NCI-H2081 treated with DMSO at 0.1 percent for 48 hours (cell line): ENCODE measurements around the gene RNF14.
"Not testable (repeated sequence)": the region's sequence is repeated elsewhere in the genome, so short reads cannot be mapped to it uniquely, and the experiment has no call there.

Source experiments
- DNase-seq: peaks from one replicate; lab custom pipeline; 2025; lab: John Stamatoyannopoulos, UW

The RNF14 gene, protein sequence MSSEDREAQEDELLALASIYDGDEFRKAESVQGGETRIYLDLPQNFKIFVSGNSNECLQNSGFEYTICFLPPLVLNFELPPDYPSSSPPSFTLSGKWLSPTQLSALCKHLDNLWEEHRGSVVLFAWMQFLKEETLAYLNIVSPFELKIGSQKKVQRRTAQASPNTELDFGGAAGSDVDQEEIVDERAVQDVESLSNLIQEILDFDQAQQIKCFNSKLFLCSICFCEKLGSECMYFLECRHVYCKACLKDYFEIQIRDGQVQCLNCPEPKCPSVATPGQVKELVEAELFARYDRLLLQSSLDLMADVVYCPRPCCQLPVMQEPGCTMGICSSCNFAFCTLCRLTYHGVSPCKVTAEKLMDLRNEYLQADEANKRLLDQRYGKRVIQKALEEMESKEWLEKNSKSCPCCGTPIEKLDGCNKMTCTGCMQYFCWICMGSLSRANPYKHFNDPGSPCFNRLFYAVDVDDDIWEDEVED

DNA sequence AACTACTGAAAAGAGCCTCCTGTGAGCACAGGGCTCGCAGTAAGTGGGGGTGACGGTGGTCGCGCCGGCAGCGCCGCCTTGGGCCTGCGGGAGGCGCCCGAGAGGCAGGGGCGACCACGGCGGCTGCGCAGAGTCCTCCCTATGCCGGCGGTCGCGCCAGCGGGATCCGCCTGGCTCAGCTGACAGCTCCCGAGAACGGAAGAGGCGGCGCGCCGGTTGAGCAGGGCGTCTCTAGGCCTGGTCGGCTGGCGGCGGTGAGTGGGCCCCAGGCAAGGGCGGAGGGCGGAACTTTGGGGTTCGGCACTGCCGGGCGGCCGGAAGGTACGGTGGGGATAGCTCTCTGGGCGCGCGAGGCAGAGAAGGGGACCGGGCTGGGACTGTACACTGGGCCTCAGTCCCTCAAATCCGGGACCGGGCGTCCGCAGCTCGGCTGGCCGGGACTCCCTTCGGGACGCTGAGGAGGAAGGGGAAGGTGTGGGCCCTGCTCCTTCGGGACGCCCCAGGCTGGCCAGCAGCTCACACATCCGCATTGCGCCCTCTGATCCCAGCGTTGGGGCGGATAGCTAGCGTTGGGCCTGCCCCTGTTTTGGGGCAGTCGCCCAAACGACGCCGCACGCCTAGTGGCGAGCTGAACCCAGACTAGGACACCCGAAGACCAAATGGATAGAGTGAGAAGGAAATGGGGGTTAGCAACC lies at the start of gene RNF14:
Gene RNF14 (plus strand): TSS at position 192 of the 695 bp plus-strand sequence. CDS start 4,484 bp downstream, outside the sequence.
- peak; percentile 30 for DNase-seq

DNA sequence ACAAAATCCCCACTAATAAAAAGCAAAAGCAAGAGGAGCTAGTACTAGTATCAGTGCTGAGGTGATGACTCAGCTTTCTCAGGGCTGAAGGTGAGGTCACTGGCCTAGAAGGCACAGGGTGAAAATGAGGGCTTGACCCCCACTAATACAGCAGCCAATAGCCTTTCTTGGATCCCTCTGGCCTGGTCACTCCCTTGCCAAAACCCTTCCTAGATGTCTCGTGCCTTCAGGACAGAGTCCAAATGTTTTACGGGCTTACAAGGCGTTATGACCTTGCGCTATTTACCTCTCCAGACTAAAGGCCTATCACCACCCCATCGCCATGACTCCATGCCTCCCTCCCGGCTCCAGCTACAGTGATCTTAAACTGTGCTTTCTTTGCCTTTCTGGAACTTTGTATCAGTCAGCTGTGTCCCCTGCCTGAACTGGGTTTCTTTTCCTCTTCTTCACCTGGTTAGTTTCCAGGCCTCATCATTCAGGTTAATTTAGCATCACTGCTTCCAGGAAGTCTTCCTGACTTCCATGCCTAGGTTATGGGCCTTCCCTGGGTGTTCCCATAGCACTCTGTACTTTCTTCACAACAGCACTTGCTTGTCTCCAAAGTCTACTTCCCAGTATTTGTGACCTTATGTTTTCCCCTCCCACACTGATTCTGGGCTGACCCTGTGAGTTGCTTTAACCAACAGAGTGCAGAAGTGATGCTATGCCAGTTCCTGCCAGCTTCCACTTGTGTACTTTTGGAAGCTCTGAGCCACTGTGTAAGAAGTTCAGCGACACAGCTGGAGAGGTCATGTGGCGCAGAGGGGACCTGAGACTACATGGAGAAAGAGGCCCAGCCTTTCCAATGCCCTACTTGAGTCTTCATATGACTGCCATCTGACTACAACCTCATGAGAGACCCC lies 49.4 kb upstream of the RNF14 start:
- no peak for DNase-seq

DNA sequence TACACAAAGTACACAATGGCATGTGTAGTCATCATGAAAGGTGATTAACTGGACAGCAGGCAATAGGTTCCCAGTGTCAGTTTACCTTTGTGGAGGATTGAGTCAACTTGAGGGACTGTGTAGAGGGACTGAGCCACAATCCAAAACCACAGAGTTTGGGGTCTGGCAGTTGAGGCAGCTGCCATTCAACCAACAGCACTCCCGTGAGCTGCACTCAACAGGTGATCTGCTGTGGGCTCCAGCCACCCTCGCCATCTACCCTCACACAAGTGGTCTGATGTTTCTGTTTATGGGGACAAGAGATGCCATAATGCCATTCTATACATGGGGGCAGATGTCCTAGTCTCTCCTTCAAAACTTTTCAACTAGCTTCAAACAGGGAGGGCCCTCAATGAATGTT lies 48.1 kb upstream of the RNF14 start:
- no peak for DNase-seq

DNA sequence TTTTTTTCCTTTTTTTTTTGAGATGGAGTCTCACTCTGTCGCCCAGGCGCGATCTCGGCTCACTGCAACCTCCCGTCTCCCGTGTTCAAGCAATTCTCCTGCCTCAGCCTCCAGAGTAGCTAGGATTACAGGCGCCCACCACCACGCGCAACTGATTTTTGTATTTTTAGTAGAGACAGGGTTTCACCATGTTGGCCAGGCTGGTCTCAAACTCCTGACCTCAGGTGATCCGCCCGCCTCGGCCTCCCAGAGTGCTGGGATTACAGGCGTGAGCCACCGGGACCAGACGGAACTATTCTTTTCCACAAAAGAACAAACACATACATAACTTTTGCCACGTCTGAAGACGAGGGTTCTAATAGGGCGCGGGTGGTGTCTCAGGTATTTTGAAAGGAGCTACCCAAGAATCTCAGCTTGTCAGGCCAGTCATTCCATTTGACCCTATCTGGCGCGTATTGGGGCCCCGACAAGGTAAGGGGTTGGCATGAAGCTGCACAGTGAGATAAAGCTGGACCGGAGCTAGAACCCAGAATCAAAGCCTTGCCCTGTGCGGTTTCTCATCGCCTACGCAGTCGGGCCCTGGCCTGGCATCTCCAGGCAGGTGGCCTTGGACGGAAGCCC lies 46.0 kb upstream of the RNF14 start:
- not testable (repeated sequence) for DNase-seq

DNA sequence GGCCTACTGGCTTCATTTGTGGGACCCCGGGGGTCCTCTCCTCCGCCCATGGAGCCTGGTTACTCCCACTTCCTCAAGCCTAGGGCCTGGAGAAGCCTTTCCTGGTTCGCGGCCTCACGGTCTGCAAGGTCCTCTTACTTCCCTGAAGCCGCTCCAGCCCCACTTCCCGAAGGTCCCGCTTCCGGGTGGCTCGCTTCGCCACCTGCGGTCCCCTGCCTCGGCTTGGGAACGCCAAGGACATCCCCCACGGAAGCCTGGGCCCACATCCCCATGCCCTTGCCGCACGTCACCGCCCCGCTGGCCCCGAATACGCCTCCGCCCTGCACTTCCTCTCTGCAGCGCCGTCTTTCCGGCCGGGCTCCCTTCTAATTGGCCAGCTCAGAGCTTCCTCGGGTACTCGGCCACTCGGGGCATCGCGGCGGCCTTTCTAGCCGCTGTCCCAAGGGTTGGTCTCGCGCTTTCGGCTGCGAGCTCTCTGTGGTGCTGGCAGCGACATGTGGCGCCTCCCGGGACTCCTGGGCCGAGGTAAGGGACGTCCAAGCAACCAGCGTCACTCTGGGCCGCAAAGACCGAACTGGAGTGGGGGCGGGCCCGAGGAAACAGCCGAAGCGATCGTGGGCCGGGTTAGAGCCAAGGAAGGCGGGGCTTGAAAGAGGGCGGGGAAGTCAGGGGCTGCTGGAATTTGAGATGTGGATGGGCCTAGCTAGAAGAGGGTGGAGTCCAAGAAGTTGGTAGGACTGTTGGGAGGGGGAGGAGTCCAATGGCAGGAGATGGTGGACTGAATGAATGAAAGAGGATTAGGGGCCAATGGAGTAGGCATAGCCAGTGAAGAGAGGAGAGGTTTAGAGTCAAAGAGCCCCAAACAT lies 45.2 kb upstream of the RNF14 start, which contains the start of gene DELE1:
Gene DELE1 (plus strand): TSS at position 424 of the 866 bp plus-strand sequence. CDS start 71 bp downstream, at position 495.
- DNase-seq: no peak

DNA sequence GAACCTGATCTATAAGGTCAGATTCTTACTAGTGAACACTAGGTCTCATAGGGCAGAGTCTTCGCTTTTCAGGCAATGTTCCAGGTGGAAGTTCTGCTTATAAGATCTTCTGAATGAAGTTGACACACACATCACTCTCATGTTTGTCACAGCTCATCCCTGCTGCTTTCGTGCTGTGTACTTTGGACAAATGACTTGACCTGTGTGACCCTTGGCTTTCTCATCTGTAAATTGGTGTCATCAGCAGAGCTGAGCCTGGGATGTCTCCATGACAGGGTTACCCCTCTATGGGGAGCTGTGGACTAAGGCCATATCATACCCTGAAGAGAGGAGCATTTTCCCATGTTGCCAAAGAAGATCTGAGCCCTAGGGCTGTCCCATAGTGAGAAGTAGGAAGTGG lies 42.5 kb upstream of the RNF14 start:
- no peak for DNase-seq

DNA sequence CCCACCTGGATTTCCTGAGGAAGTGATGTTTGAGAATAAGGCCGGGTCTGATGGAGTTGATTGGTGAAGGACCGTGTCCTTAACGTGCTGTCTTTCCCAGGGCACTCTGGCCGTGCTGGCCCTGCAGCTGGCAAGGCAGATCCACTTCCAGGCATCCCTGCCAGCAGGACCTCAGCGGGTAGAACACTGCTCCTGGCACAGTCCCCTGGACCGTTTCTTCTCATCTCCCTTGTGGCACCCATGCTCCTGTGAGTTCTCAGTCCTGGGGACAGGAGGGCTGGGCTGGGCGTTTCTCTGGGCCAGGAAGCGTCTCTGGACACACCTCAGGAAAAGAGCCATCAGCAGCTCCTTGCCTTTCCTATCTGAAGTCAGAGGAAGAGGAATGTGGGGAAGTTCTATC lies 40.9 kb upstream of the RNF14 start:
- no peak for DNase-seq

DNA sequence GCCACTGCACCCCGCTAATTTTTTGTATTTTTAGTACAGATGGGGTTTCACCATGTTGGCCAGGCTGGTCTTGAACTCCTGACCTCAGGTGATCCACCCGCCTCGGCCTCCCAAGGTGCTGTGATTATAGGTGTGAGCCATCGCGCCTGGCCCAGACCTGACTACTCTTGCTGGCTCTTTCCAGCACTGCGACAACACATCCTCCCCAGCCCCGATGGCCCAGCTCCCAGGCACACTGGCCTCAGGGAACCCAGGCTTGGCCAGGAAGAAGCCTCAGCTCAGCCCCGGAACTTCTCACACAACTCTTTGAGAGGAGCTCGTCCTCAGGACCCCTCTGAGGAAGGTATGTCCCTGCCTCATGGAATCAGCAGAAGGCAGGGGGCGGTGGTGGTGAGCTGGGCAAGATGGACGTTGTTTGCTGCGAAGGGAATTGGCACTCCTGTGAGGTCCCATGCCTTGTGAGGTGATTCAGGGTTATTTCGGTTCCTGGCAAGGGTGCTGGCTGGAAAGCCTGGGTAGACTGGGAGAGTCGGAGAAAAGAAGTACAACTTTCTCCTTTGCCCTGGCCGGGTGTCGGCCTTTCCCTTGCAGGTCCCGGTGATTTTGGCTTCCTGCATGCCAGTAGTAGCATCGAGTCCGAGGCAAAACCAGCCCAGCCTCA lies 39.4 kb upstream of the RNF14 start:
- no peak for DNase-seq

DNA sequence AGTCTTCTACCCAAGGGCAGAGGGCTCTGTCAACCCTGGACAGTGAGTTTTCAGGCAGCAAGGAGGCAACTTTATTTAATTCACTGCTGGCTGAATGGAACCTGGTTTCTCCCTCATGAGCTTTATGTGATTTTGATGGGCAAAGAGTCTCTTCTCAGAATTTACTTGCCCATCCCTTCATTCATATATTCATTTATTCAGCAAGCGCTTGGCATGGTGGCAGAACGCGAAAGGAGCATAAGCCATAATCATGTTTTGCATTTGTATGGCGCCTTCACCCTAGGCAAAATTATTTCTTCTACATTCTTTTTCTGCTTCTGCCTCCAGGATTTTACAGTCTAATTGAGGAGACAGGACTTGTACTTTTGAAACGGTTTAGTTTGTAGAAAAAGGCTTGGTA lies 37.2 kb upstream of the RNF14 start:
- no peak for DNase-seq

DNA sequence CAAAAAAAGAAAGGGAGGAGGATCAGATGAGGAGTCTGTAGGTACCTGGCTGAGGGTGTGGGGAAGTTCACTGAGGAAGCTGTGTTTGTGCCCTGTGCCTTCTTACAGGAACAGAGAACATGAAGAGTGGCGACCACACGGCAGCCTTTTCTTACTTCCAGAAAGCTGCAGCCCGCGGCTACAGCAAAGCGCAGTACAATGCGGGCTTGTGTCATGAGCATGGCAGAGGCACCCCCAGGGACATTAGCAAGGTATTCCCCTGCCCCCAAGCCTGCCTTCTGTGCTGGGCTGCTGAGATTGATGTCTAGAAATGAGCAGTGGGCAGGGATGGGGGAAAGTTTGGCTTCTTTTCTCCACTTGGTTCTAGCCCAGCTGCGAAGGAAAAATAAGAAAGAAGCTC lies 35.8 kb upstream of the RNF14 start:
- DNase-seq: no peak

DNA sequence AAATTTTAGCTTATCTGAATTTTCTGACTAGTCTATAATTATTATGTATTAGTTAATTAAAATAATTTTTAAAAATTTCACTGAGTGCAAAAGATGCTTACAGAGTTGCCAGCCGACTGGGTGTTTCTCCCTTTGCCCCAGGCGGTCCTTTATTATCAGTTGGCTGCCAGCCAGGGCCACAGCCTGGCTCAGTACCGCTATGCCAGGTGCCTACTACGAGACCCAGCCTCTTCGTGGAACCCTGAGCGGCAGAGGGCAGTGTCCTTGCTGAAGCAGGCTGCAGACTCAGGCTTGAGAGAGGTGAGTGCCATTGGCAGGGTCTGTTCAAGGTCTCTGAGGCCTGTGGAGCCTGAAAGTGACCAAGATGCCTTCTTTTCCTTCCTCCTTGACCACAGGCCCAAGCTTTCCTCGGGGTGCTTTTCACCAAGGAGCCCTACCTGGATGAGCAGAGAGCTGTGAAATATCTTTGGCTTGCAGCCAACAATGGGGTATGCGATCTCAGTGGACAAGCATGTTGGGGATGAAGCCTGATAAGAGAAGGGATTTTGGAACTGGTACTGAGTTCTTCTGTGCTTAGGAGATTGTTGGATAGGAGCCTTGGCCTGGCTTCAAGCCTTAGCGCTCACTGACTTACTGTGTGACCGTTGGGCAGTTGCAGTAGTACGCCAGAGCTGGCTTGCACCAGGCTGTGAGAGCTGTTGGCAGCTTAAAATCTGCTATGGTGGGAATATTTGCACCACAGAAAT lies 34.6 kb upstream of the RNF14 start:
- DNase-seq: no peak

DNA sequence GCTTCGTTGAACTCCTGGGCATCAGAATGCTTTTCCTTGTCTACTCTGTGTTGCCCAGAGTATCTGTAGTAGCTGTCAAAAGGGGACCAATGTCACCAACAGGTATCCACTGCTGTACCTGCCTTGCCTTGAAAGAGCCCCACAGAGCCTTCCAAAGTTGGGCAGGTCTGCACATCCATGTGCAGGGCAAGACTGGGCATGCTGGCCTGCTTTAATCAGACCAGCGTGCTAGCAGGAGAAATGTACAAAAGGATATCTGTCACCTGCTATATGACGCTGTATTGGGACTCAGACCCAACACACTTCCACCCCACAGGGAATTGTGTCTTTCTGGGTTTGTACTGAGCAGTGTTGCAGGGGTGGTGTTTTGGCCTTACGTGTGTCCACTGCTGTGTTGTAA lies 33.4 kb upstream of the RNF14 start:
- no peak for DNase-seq

DNA sequence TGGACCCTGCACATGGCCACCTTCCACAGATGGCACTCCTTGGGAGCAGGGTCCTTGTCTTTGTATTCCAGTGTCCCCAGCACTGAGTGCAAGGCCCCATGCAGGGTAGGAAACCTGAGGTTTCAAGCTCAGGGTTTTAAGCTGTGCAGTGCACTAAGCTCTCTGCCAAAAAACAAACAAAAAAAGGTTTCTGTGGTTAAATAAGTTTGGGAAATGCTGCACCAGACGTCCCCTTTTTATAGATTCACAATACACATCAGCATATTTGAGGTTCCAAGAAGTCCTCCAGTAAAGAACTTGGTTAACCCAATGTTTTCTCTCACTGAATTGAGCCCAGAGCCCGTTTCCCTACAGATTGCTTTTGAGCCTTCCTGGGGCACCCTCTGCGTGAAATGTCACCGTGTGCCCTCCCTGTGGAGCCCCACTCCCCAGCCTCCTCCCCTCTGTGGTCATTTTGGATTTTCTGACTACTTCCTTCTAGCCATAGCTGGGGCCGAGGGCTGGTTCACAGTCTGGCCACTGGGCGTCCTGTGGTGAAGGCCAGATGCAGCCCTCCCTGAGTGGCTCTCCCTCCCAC lies 28.1 kb upstream of the RNF14 start:
- no peak for DNase-seq

DNA sequence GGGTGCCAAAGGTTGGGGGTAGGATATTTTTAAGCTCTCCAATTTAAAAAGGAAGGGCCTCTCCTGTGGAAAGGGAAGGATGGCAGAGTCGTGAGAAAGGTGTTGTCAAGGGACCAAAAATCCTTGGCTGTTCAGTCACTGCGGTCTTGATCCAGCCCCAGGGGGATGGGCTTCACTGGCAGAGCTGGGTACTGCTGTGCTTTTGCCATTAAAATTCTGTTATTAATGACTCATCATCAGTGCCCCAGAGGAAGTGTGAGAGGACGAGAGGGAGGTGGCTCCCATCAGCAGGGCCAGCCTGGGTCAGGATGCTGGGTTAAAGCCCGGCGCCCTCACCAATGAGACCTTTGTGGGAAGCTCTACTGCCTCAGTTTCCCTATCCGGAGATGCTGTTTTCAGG lies 27.6 kb upstream of the RNF14 start:
- no peak for DNase-seq

DNA sequence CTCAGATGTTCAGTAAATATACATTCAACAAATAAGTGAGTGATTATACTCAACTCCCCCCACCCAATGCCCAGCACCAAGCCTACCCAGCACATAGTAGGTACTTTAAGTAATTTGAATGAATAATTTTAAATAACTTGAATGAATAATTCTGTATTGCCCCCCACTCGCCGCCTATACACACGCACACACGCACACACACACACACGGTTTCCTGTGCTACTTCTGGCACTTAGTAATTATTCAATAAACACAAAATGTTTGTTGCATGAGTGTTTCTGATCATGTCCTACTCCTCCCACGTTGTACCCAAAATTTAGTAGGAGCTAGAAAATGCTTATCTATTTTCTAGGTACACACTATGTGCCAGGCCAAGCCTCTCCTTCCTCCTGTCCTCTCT lies 27.1 kb upstream of the RNF14 start:
- DNase-seq: no peak

DNA sequence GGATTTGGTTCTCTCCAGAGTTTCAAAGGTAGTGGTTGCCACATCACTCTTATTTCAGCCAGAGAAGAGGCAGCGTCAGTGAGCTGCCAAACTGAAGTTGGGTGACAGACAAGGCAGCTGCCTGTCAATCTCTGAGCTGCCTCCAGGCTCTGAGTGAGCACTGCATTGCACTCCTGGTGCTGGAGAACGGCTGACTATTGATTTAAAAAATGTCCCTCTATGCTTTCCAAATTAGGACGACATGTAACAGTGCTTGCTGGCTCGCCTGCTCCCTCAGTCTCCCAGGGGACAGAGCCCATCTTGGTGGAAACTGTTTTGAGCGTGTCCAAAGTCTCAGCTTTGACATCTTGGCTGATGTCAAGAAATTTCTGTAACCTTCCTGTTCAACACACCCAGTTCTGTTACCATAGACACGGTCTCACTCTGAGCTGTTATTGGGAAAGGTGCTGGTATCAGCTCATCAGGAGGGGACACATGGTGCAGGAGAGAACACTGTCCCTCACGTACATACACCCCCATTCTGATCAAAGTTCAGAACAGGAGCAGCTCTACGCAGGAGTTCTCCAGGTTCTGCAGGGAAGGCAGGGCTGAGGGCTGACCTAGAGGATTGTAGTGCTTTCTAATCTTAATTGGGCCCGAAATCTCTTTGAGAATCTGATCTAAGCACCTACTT lies 26.6 kb upstream of the RNF14 start:
- DNase-seq: no peak

DNA sequence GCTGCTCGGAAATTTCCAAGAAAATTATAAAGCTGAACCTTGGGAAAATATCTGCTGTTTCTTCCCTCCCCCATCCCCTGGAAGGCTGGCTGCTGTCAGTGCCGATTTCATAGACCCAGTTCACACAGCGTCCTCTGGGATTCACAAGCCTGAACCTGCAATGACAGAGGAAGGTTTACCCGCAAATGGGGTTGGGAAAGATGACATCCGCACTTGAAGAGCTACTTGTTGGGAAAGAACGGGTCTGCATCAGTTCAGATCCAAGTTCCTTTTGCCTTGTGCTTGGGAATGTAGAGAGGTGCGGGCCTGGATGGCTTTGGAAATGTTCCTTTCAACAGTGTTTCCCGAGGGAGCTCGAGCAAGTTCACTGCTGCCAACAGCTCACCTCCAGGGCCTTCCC lies 24.8 kb upstream of the RNF14 start:
- DNase-seq: no peak

DNA sequence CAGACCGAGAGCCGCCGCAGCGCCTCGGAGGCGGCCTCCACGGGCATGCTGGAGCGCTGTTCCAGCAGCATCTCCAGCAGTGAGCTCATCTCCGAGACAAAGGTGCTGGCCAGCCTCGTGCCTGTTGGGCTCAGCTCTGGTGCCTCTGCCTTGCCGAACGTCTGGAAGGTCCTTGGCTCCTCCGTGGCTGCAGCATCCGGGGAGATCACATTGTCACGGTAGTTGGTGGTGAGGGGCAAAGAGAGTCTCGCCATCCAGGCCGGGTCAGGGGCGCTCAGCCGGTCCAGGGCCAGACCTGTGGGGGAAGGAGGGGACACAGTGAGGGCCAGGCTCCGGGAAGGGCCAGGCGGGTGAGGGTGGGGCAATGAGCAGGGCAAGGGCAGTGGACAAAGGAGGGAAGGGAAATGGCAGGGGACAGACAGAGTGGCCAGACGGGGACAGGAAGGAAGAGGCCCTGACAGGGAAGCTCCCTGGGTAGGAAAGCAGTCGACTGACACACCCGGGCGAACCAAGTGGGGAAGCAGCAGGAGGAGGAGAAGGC lies 23.3 kb upstream of the RNF14 start:
- no peak for DNase-seq
